ENCODE data around the gene SEMA3F.

- TF ChIP-seq, protein P1, sequence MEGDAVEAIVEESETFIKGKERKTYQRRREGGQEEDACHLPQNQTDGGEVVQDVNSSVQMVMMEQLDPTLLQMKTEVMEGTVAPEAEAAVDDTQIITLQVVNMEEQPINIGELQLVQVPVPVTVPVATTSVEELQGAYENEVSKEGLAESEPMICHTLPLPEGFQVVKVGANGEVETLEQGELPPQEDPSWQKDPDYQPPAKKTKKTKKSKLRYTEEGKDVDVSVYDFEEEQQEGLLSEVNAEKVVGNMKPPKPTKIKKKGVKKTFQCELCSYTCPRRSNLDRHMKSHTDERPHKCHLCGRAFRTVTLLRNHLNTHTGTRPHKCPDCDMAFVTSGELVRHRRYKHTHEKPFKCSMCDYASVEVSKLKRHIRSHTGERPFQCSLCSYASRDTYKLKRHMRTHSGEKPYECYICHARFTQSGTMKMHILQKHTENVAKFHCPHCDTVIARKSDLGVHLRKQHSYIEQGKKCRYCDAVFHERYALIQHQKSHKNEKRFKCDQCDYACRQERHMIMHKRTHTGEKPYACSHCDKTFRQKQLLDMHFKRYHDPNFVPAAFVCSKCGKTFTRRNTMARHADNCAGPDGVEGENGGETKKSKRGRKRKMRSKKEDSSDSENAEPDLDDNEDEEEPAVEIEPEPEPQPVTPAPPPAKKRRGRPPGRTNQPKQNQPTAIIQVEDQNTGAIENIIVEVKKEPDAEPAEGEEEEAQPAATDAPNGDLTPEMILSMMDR (IDR thresholded peaks at IDR 0.05; ENCODE audit: borderline replicate concordance, extremely low read depth, low read length, poor library complexity, severe bottlenecking), result no peak
- TF ChIP-seq EZH2 (IDR thresholded peaks at IDR 0.05; ENCODE audit: borderline replicate concordance, low read depth, low read length, severe bottlenecking), result no peak
Observed at GRCh38 chr3:50177346-50177745, 22.2 kb downstream of the SEMA3F start.

Measured in DND-41 (cell line).